Endodermal cell (in vitro differentiated cells): ENCODE results near the gene GSTA5. TPM values are rescaled to one million over a fixed set of nuclear protein-coding genes. Genes with fewer than 3 reads are reported as not detected.

Experiments used
- DNase-seq: peaks from one replicate; pipeline ENCODE4 v3.0.0-alpha.2; 2017
- H3K27ac ChIP-seq: 2 replicates; pipeline ENCODE4 v1.5.1; 2013; ENCODE audit warnings: mild to moderate bottlenecking, low read depth, low read length, moderate library complexity
- H3K27me3 ChIP-seq: 2 replicates; pipeline ENCODE4 v1.6.1; 2013; ENCODE audit warnings: mild to moderate bottlenecking, low read length, moderate library complexity; ENCODE audit not compliant: insufficient read depth, control insufficient read depth, poor library complexity, severe bottlenecking
- H3K36me3 ChIP-seq: 2 replicates; pipeline ENCODE4 v1.7.0; 2013; ENCODE audit warnings: mild to moderate bottlenecking, low read length, moderate library complexity; ENCODE audit not compliant: control insufficient read depth, insufficient read depth
- H3K4me1 ChIP-seq: one replicate; pipeline ENCODE4 v1.7.0; 2013; ENCODE audit warnings: low read length; ENCODE audit not compliant: control insufficient read depth, insufficient read depth
- H3K4me3 ChIP-seq: 2 replicates; pipeline ENCODE4 v1.5.1; 2013; ENCODE audit warnings: mild to moderate bottlenecking, low read length, moderate library complexity
- H3K9ac ChIP-seq: 2 replicates; pipeline ENCODE4 v1.6.1; 2013; ENCODE audit warnings: mild to moderate bottlenecking, low read length, moderate library complexity; ENCODE audit not compliant: poor library complexity, severe bottlenecking; ENCODE audit errors: extremely low read depth
- H3K9me3 ChIP-seq: 2 replicates; pipeline ENCODE4 v1.6.1; 2013; ENCODE audit warnings: mild to moderate bottlenecking, low read length, moderate library complexity; ENCODE audit not compliant: control insufficient read depth
- H3K27ac Mint-ChIP-seq: 2 replicates; pipeline ENCODE4 v1.8.0; 2020; ENCODE audit warnings: mixed read lengths
- H3K27me3 Mint-ChIP-seq: 2 replicates; pipeline ENCODE4 v1.8.0; 2021; ENCODE audit warnings: mild to moderate bottlenecking, mixed read lengths; ENCODE audit not compliant: insufficient read depth
- H3K36me3 Mint-ChIP-seq: 2 replicates; pipeline ENCODE4 v1.8.0; 2020; ENCODE audit warnings: low read depth, mixed read lengths
- H3K4me1 Mint-ChIP-seq: 2 replicates; pipeline ENCODE4 v1.8.0; 2020; ENCODE audit warnings: mixed read lengths
- H3K4me3 Mint-ChIP-seq: 2 replicates; pipeline ENCODE4 v1.8.0; 2020; ENCODE audit warnings: mild to moderate bottlenecking, moderate library complexity, mixed read lengths
- H3K9me3 Mint-ChIP-seq: 2 replicates; pipeline ENCODE4 v1.8.0; 2020; ENCODE audit warnings: mild to moderate bottlenecking, mixed read lengths
- CTCF ChIP-seq: fragments of 200-600 bp; sonication (generic); conservative IDR thresholded peaks from 2 replicates; pipeline ENCODE4 v1.5.0; 2021; ENCODE audit warnings: antibody characterized with exemption, mild to moderate bottlenecking
- WGBS, 2 experiments: methylation state at CpG; one replicate each; pipeline versions ENCODE4 v1.1.5 to v1.1.7; 2013; ENCODE audit warnings: missing lambda C conversion rate in 2 of 2, mixed read lengths in 1 of 2; ENCODE audit not compliant: insufficient coverage in 1 of 2, insufficient read length in 1 of 2; 5-methylcytosine and 5-hydroxymethylcytosine counted together
- total RNA-seq, 2 donors: library from RNA; stranded (reverse); fragmentation: NEBNext Ultra II Directional in 1 of 2; extraction: Animal tissue kit (Norgen Biotek cat#: 25700) in 1 of 2; gene quantifications; 2 replicates in 1 of 2; 3 replicates in 1 of 2; pipeline ENCODE4 v1.2.1, GENCODE V29; 2021

GSTA5 gene
- total RNA-seq, 2 donors from 2014 or later = not detected

- TF ChIP-seq CTCF = peak; percentile 40
- Histone ChIP-seq H3K4me1 (no peaks in the 10 kb centered on the region), H3K27ac (no peak overlapping the region), H3K9me3 (no peaks in the 10 kb centered on the region), H3K36me3 (no peaks in the 10 kb centered on the region), H3K9ac (no peak overlapping the region), H3K27me3 (no peaks in the 10 kb centered on the region), H3K4me3 (no peak overlapping the region)
- Mint-ChIP-seq H3K9me3 (peaks cover 12% of the 10 kb centered on the region), H3K27ac (no peak overlapping the region), H3K4me1 (no peaks in the 10 kb centered on the region), H3K36me3 (no peaks in the 10 kb centered on the region), H3K27me3 (peaks cover 12% of the 10 kb centered on the region), H3K4me3 (no peak overlapping the region)
- no peak for DNase-seq
- WGBS, 2 experiments = 64% methylated on average over 1 of the region's 1 CpG; no CpG with 5 or more reads in 1 of the 2 experiments
Measured at GRCh38 chr6:52846002-52846401, 5.4 kb upstream of the GSTA5 start.

GRCh38 chr6:52843605-52844004 lies 3.0 kb upstream of the GSTA5 start:
- Histone ChIP-seq H3K36me3 (no peaks in the 10 kb centered on the region), H3K27me3 (no peaks in the 10 kb centered on the region), H3K4me1 (no peaks in the 10 kb centered on the region), H3K4me3 (no peak overlapping the region), H3K9me3 (no peaks in the 10 kb centered on the region), H3K27ac (no peak overlapping the region), H3K9ac (no peak overlapping the region)
- Mint-ChIP-seq H3K4me3 (no peak overlapping the region), H3K27ac (no peak overlapping the region), H3K9me3 (peaks cover 9% of the 10 kb centered on the region), H3K27me3 (peaks cover 8% of the 10 kb centered on the region), H3K36me3 (no peaks in the 10 kb centered on the region), H3K4me1 (peaks cover 4% of the 10 kb centered on the region)
- no peak for DNase-seq
- 94 to 100% methylated on average over 1 to 2 of the region's 4 CpGs for WGBS, 2 experiments
- TF ChIP-seq CTCF = no peak

GRCh38 chr6:52839124-52840055 lies 1.2 kb downstream of the GSTA5 start:
- TF ChIP-seq CTCF = peak; percentile 85
- DNase-seq = peak; percentile 92
- Histone ChIP-seq H3K4me1 (no peaks in the 10 kb centered on the region), H3K27me3 (no peaks in the 10 kb centered on the region), H3K4me3 (no peak overlapping the region), H3K27ac (no peak overlapping the region), H3K9me3 (no peaks in the 10 kb centered on the region), H3K9ac (no peak overlapping the region), H3K36me3 (no peaks in the 10 kb centered on the region)
- peak overlapping the region; percentile 17 for H3K27ac Mint-ChIP-seq
- H3K27me3 Mint-ChIP-seq = peaks cover 22% of the 10 kb centered on the region
- WGBS, 2 experiments = 69 to 71% methylated on average over 13 to 20 of the region's 20 CpGs
- peaks cover 4% of the 10 kb centered on the region for H3K4me1 Mint-ChIP-seq
- peaks cover 2% of the 10 kb centered on the region for H3K9me3 Mint-ChIP-seq
- no peak overlapping the region for H3K4me3 Mint-ChIP-seq
- H3K36me3 Mint-ChIP-seq = no peaks in the 10 kb centered on the region
